Activated T-helper 9 cell treated with anti-CD3 and anti-CD28 coated beads, Interleukin-2, amount 50 U/mL, for 16 hours (primary cell): ENCODE data around the gene SETD7.

Experiments used
- DNase-seq: peaks from one replicate; pipeline ENCODE4 v3.0.0-alpha.2; 2020; ENCODE audit warnings: low read depth

The SETD7 gene

GRCh38 chr4:139574641-139575040 is 18.6 kb upstream of the SETD7 start:
- DNase-seq = no peak

DNA sequence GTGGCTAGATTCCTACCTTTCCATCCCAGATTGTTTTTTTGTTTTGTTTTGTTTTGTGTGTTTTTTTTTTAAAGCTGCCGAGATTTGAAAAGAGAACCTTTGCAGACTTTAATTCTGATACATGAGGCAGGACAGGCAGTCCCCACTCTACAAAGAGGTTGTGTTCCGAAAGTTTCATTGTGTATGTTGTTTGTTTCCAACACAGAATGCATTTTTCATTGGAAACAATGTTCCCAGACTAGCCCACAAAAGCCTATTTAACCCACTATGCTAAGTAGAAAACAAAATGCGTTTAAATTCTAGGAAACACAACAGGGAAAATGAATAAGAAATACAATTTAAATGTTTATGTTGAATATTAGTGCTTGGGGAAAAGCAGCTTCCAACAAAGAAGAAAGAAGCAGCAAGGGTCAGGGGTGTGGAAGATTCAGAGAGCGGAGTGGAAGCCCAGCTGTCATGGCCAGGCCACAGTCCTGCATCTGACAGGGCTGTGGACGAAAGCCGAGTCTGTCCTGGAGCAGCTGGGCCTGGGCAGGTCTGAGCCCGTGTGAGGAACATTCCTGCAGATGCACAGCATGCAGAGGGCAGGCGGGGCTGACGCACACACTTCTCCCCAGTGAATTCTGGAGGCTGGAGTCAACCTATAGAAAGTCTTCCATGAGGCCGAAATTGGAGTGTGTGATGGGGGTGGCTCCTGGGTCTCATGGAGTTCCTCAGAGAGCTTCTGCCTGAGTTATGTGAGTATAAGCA is 12.4 kb upstream of the SETD7 start:
- DNase-seq = no peak

- DNase-seq = no peak
These were observed 11.3 kb upstream of the SETD7 start for GRCh38 chr4:139567159-139567870.

DNA sequence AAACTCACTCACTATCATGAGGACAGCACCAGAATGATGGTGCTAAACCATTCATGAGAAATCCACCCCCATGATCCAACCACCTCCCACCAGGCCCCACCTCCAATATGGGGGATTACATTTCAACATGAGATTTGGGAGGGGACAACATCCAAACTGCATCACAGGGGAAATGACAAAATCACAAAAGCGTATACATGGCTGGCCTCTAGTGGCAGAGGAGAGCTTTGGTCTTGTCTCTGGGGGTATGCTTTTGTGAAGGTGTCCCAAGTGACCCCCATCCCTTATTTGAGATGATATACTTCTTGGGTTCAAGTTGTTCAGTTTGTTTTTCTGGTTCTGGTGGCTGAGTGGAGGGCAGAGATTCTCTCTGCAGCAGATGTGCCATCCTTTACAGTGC is 8.5 kb upstream of the SETD7 start:
- no peak for DNase-seq

- DNase-seq = no peak
These were observed 7.5 kb upstream of the SETD7 start for GRCh38 chr4:139563515-139563914.

DNA sequence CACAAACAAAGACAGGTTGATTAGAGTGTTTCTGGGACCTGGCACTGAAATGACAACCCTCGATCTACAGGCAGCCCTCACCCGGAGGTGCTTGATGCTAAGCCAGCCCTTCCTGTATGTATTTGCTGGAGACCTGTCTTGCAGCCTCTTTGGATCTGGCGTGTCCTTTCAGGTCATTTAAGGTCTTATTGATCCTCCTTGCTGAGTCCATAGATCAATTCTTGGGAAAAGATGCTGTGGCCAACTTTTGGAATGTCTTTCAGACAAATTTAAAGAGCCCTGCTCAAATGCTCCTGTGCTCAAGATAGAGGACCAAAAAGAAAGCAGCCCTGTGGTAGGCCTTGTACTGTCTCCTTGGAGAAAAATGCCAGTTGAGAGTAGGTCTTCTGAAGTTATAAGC is 6.8 kb upstream of the SETD7 start:
- DNase-seq = no peak

DNA sequence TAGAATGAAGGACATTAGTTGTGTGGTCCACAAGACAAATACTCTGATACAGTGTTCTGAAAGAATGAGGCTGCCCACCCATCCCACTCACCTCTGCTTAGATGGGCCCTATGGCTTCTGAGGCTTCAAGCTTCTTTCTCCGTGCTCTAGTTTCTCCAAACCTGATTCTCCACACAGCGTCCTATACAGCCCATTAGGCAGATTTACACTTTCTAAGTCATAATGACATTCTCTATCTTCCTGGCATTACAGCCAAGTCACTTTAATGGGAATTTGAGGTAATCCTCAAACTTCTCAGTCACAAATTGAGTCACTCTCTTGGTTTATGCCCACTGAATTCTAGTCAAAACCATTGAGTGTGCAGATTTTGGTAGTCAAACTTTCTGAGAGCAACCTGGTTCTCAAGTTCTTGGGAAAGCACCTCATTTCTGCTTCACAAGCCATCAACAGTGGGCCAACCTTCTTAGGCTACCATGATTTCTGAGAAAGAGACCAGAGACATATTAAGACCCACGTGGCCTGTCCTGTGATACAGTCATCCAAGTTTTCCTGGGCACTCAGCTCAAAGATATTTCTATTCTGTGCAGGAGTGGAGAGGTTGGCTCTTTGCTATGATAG is 6.2 kb upstream of the SETD7 start:
- no peak for DNase-seq

DNA sequence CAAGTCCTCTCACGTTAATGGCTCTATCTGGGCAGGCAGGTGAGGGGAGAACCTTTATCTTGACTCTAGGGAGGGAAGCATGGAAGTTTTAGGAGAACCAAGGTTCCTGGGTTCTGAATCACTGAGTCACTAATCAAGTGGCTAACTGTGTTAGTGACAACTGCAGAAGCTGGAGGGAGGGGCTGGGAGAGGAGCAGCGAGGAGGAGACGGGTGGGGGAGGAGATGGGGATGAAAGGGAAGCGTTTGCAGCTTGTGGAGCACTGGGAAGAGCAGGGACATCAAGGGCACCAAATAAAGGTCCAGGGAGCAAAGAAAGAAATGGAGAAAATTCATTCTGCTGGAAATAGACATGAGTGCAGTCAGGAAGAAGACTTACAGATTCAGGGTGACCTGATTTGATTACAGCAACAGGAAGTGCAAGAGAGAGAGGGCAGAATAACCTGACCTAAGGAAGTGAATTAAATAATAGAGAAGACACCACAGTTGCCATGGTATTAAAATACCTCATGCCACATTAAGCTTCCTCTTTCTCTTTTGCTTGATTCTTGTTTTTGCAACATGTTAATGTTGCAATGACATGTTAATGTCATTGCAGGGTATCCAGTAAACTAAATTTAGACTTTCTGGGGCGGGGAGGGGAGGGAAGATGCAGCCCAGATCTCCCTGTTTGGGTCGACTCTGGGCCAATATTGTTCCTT is 4.5 kb upstream of the SETD7 start:
- DNase-seq = no peak

GRCh38 chr4:139559687-139560086 is 3.7 kb upstream of the SETD7 start:
- DNase-seq = no peak

DNA sequence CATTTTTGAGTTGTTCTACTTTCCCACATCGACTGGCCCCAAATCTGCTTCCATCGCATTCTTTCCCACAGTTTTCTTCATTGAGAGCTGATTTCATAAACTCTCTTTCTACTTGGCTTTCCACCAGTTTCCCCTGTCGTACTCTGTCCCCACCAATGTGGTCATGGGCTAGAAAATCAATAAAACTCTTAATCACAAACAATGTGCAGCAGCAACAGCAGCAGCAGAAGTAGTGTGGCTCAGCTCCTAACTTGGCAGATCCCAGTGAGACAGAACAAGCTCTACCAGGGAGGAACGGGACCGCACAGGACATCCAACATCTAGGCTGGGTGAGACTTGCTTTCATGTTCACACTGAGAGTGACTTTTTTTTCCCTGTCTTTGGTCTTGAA is 3.1 kb upstream of the SETD7 start:
- no peak for DNase-seq

- no peak for DNase-seq
These were observed 2.4 kb upstream of the SETD7 start for GRCh38 chr4:139558235-139559088.

GRCh38 chr4:139557556-139558110 is 1.6 kb upstream of the SETD7 start:
- DNase-seq = no peak

- peak; percentile 59 for DNase-seq
These were observed 921 bp upstream of the SETD7 start for GRCh38 chr4:139556724-139557555.

DNA sequence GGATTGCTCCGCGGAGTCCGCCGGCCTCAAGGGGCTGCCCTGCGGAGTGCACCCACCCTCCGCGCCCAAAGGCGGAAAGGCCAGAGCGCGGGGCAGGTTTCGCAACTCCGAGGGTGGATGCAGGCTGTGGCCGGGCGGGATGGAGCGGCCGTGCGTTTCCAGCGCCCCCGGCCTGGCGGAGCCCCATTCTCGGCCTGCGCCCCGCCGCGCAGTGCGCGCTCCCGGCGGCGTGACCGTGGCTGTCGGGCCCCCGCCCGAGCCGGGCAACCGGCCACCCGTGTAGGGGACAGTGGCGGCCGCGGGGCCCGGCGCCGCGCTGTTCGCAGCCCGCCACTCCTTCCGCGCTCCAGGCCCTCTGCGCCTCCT is 331 bp downstream of the SETD7 start:
- peak; percentile 3 for DNase-seq

DNA sequence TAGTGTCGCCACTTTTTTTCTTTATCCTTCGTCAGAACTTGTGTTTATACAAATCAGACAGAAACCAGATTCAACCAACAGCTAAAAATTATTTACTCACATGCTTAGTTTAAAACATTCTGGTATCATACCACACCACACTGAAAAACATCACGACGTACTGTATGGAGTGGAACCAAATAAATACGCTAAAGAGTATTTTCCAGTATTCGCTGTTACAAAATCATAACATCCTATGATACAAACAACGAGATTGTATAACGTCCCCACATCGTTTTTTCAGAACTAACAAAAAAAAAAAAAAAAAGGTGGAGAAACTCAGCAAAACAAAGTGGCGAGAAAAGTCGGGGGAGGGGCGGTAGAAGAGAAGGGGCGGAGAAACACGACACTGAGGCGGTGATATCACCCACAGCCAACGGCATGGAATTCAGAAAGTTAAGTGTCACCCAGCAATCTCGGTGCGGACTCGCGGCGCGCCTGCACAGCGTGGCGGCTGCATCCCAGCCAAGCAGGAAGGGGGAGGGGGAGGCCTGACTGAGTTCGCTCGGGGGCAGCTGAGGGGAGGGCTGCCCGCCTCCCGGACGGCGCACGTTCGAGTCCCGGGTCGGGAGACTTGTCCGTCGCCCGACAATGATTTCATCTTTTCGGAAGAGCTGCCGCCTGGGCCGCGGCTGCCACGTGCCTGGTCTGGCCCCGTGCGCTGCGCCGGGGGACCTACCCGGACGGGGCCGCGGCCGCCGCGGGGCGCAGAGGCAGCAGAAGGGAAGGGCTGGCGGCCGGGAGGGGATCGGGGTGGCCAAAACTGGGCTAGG is 920 bp downstream of the SETD7 start:
- peak; percentile 75 for DNase-seq

DNA sequence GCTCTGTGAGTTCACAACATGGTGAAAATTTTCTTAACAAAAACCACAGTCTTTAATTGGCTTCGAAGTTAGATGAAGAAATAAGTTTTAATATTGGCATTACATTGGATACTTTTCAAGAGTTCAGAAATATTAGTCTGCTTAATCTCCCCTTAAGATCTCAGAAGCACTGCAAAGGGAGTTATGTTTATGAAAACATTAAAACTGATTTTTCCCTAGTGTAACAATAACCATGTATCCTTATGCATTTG is 1.5 kb downstream of the SETD7 start:
- no peak for DNase-seq

GRCh38 chr4:139553751-139554641 is 2.0 kb downstream of the SETD7 start:
- no peak for DNase-seq

- no peak for DNase-seq
These were observed 3.3 kb downstream of the SETD7 start for GRCh38 chr4:139552517-139553307.
